Measurements from ENCODE around the gene STX3.

STX3 gene

DNA sequence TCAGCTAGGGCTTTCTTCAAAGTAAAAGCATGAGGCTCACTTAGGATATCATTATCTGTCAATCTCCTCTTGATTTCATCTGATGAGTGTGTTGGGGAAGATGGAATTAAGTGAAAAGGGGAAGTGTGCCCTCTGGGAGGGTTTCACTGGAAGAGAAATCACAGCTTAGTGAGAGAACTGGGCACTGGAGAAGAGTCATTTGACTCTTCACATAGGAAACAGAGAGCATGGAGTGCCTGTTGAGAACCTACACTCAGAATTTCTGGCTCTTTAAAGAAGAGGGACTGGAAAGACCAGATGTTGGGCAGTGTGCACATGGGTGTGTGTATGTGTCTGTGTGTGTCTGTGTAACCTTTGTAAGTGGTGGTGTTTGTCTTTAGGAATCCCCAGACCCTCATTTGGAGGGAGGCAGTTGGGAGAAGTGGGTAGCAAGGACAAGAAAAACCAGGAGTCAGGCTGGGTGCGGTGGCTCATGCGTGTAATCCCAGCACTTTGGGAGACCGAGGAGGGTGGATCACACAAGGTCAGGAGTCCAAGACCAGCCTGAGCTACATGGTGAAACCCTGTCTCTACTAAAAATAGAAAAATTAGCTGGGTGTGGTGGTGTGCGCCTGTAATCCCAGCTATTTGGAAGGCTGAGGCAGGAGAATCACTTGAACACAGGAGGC lies 10.0 kb downstream of the STX3 start:
- in situ Hi-C loops (cut with MboI; ENCODE audit: low pct_unique_long_range_greater_than_20kb, low sequenced_read_pairs, unreplicated experiment) = no loop called here
- TF ChIP-seq CTCF (IDR thresholded peaks at IDR 0.05; ENCODE audit: extremely low read depth, insufficient read depth, missing control alignments) = no peak
- no peak for DNase-seq (ENCODE audit: low spot score)

- in situ Hi-C loops (cut with MboI; ENCODE audit: low pct_unique_long_range_greater_than_20kb, low sequenced_read_pairs, unreplicated experiment) = no loop called here
- TF ChIP-seq CTCF (IDR thresholded peaks at IDR 0.05; ENCODE audit: extremely low read depth, insufficient read depth, missing control alignments) = no peak
- no peak for DNase-seq (ENCODE audit: low spot score)
Measured at GRCh38 chr11:59766542-59767224, 11.5 kb downstream of the STX3 start.

GRCh38 chr11:59767225-59767611 lies 12.0 kb downstream of the STX3 start:
- in situ Hi-C loops (cut with MboI; ENCODE audit: low pct_unique_long_range_greater_than_20kb, low sequenced_read_pairs, unreplicated experiment) = no loop called here

DNA sequence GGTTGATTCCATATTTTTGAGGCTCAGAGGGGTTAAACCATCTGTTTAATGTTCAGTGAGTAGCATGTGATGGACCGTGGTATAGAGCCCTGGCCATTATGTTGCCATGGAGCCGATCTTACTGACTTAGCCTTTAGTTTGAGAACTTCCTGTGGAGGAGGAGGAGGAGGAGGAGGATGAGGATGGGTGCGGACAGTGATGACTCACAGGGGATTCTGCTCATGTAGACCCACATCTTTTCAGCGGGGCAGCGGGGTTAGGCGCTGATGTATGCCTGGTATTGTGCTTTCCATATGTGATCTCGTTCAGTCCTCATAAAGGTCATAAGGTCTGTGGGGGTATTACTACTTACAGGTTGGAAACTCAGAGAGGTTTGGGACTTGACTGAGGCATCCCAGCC lies 13.9 kb downstream of the STX3 start:
- in situ Hi-C loops (cut with MboI; ENCODE audit: low pct_unique_long_range_greater_than_20kb, low sequenced_read_pairs, unreplicated experiment) = no loop called here
- DNase-seq (ENCODE audit: low spot score) = no peak
- no peak for TF ChIP-seq CTCF (IDR thresholded peaks at IDR 0.05; ENCODE audit: extremely low read depth, insufficient read depth, missing control alignments)

More at GRCh38 chr11:59767225-59767611, 12.0 kb downstream of the STX3 start:
- no peak for DNase-seq (ENCODE audit: low spot score)
- no peak for TF ChIP-seq CTCF (IDR thresholded peaks at IDR 0.05; ENCODE audit: extremely low read depth, insufficient read depth, missing control alignments)

GRCh38 chr11:59769828-59770227 lies 14.7 kb downstream of the STX3 start:
- in situ Hi-C loops (cut with MboI; ENCODE audit: low pct_unique_long_range_greater_than_20kb, low sequenced_read_pairs, unreplicated experiment) = no loop called here
- no peak for TF ChIP-seq CTCF (IDR thresholded peaks at IDR 0.05; ENCODE audit: extremely low read depth, insufficient read depth, missing control alignments)
- DNase-seq (ENCODE audit: low spot score) = no peak

GRCh38 chr11:59770319-59770718 lies 15.1 kb downstream of the STX3 start:
- in situ Hi-C loops (cut with MboI; ENCODE audit: low pct_unique_long_range_greater_than_20kb, low sequenced_read_pairs, unreplicated experiment) = no loop called here
- no peak for DNase-seq (ENCODE audit: low spot score)
- TF ChIP-seq CTCF (IDR thresholded peaks at IDR 0.05; ENCODE audit: extremely low read depth, insufficient read depth, missing control alignments) = no peak

All from GM13977 (cell line).